Stimulated activated CD8-positive, alpha-beta memory T cell treated with anti-CD3 and anti-CD28 coated beads, Interleukin-2, amount 100 ng/mL, for 1 hour (primary cell): ENCODE measurements around the gene PTPA.
A peak's percentile ranks its signal among the peaks of the same experiment; 100 is the strongest.
"Not testable (repeated sequence)": the region's sequence is repeated elsewhere in the genome, so short reads cannot be mapped to it uniquely, and the experiment has no call there.

Experiments
- DNase-seq, 2 donors: peaks; one replicate each; pipeline ENCODE4 v3.0.0-alpha.2; 2020; ENCODE audit warnings: low read depth in 2 of 2

Gene PTPA

GRCh38 chr9:129175825-129176633 lies 64.8 kb downstream of the PTPA start:
- no peak for DNase-seq

- DNase-seq, result no peak
Observed at GRCh38 chr9:129176701-129177442, 65.7 kb downstream of the PTPA start.

GRCh38 chr9:129177443-129177790 lies 66.2 kb downstream of the PTPA start:
- DNase-seq, result no peak

- peak; percentile 82 to 89 for DNase-seq
Observed at GRCh38 chr9:129177791-129178567, 66.8 kb downstream of the PTPA start, which contains the start of gene IER5L. IER5L (minus strand) TSS chr9:129178261; CDS start chr9:129178052, 209 bp downstream.

- no peak for DNase-seq
Observed at GRCh38 chr9:129178568-129179382, 67.6 kb downstream of the PTPA start.

GRCh38 chr9:129181246-129181645 lies 70.0 kb downstream of the PTPA start:
- DNase-seq, result no peak

- DNase-seq, result no peak
Observed at GRCh38 chr9:129182122-129182521, 70.9 kb downstream of the PTPA start.

- DNase-seq, result no peak
Observed at GRCh38 chr9:129182625-129183494, 71.6 kb downstream of the PTPA start.

GRCh38 chr9:129183495-129184218 lies 72.4 kb downstream of the PTPA start:
- no peak for DNase-seq

GRCh38 chr9:129184219-129184524 lies 73.0 kb downstream of the PTPA start:
- DNase-seq, result no peak

- DNase-seq, result no peak
Observed at GRCh38 chr9:129184596-129185122, 73.4 kb downstream of the PTPA start.

- no peak for DNase-seq
Observed at GRCh38 chr9:129185402-129185801, 74.2 kb downstream of the PTPA start.

- DNase-seq, result no peak
Observed at GRCh38 chr9:129185991-129186390, 74.8 kb downstream of the PTPA start.

- no peak for DNase-seq
Observed at GRCh38 chr9:129187042-129187441, 75.8 kb downstream of the PTPA start.

GRCh38 chr9:129189971-129190370 lies 78.8 kb downstream of the PTPA start:
- DNase-seq, result not testable (repeated sequence)

GRCh38 chr9:129191234-129191633 lies 80.0 kb downstream of the PTPA start:
- DNase-seq, result no peak

- no peak for DNase-seq
Observed at GRCh38 chr9:129193655-129194054, 82.4 kb downstream of the PTPA start.

GRCh38 chr9:129194221-129194620 lies 83.0 kb downstream of the PTPA start:
- no peak for DNase-seq

GRCh38 chr9:129195606-129196005 lies 84.4 kb downstream of the PTPA start:
- no peak for DNase-seq

GRCh38 chr9:129197045-129197444 lies 85.8 kb downstream of the PTPA start:
- DNase-seq, result not testable (repeated sequence)
